ENCODE measurements around the gene KLHL24.
A peak's percentile ranks its signal among the peaks of the same experiment; 100 is the strongest.
"Not testable (repeated sequence)": the region's sequence is repeated elsewhere in the genome, so short reads cannot be mapped to it uniquely, and the experiment has no call there.

KLHL24 gene

DNA sequence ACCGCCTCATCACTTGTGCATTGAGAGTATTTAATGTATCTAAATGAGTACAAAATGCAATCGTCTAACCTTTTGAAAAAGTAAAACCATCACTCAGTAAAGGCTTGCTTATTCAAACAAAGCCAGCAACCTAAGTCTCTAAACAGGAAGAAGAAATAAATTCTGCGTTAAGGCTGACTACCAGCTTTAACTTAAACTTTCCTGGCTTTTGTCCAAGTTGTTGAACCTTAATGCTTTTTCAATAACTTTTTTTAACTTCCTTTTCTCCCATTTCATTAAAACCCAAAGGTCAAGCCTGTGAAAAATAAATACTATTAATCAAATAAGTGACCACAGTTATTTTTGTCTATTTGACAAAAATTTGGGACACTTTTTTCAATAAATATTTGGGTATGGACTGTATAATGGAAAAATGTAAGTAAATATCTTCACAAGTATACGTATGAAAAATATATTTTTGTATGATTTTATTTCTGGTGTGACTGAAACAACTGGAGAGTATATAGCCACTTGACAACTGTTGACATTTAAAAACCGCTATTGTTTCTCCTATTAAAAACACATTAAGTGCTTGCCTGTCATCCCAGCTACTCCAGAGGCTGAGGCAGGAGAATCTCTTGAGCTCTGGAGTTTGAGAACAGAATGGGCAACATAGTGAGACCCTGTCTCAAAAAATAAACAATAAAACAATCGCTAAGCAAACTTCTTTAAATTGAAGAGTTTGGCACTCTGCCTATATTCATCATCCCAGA lies 2.9 kb downstream of the KLHL24 start:
- H3K27me3 Mint-ChIP-seq = no peaks in the 10 kb centered on the region
- ATAC-seq (replicated peaks) (no peak), DNase-seq (no peak)
- H3K4me3 Mint-ChIP-seq = peak overlapping the region; percentile 87 to 92
- peaks cover 49% of the 10 kb centered on the region for H3K36me3 Mint-ChIP-seq (ENCODE audit: insufficient read depth)
- peaks cover 27 to 37% of the 10 kb centered on the region in 2 donors for H3K4me1 Mint-ChIP-seq (ENCODE audit: low read depth in 2 of 2)
- no peaks in the 10 kb centered on the region for H3K9me3 Mint-ChIP-seq
- H3K27ac Mint-ChIP-seq = peak overlapping the region in 1 of 2 donors; percentile 98

DNA sequence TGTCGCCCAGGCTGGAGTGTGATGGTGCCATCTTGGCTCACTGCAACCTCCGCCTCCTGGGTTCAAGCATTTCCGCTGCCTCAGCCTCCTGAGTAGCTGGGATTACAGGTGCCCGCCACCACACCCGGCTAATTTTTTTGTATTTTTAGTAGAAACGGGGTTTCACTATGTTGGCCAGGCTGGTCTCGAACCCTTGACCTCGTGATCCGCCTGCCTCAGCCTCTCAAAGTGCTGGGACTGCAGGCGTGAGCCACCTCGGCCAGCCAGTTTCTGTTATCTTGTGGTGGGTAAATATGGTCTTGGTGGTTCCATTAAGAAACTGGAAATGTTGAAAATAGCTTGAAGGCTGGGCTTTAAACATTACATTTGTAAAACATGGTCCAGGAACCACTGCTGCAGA lies 5.2 kb downstream of the KLHL24 start:
- not testable (repeated sequence) for H3K27ac Mint-ChIP-seq; H3K4me3 Mint-ChIP-seq; ATAC-seq (replicated peaks); DNase-seq; H3K9me3 Mint-ChIP-seq; H3K27me3 Mint-ChIP-seq
- H3K4me1 Mint-ChIP-seq (ENCODE audit: low read depth in 2 of 2) = peaks cover 25 to 40% of the 10 kb centered on the region in 2 donors
- peaks cover 46% of the 10 kb centered on the region for H3K36me3 Mint-ChIP-seq (ENCODE audit: insufficient read depth)

DNA sequence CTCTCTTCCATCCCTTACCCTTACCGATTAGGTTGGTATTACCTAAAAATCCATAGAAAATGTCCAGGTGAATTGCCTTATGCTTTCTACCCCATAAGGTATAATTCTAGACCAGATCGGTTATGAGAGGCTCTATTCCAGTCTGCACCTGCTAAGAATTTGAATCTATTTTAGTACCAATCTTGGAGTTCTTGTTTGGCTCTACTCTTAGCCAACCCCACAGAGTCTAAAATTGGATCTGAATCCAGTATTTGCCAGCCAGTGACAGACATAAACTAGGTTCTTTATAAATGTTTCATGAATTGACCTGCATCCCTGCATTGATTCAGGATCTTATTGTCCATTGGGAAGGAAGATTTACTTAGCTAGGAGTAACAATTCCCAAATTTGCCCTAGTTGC lies 6.5 kb downstream of the KLHL24 start:
- DNase-seq (no peak), ATAC-seq (replicated peaks) (no peak)
- no peak overlapping the region for H3K27ac Mint-ChIP-seq
- H3K4me1 Mint-ChIP-seq (ENCODE audit: low read depth in 2 of 2) = peaks cover 25 to 39% of the 10 kb centered on the region in 2 donors
- H3K4me3 Mint-ChIP-seq = no peak overlapping the region
- H3K9me3 Mint-ChIP-seq = no peaks in the 10 kb centered on the region
- H3K27me3 Mint-ChIP-seq = no peaks in the 10 kb centered on the region
- peaks cover 43% of the 10 kb centered on the region for H3K36me3 Mint-ChIP-seq (ENCODE audit: insufficient read depth)

DNA sequence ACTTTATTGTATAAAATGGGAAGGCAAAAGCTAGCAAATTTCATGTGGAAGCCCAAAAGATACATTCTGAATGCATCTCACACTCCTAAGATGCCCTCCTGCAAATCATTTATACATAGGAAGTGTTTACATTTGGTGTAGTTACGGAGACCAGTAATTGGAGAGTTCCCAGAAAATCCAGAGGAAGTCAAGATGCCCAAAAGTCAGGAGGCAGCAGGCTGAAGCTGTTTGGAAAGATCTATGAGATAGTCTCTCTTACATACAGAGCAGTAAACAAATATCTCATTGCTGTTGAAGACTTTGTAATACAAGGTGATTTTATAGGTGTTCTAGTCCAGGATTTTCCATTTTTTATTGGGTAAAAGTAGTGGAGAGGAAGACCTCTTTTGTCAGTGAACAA lies 8.8 kb downstream of the KLHL24 start:
- Mint-ChIP-seq H3K4me3 (no peak overlapping the region), H3K9me3 (no peaks in the 10 kb centered on the region), H3K4me1 (ENCODE audit: low read depth in 2 of 2) (peaks cover 15 to 33% of the 10 kb centered on the region in 2 donors), H3K36me3 (ENCODE audit: insufficient read depth) (peaks cover 53% of the 10 kb centered on the region), H3K27me3 (no peaks in the 10 kb centered on the region), H3K27ac (no peak overlapping the region)
- DNase-seq = no peak
- ATAC-seq (replicated peaks) = no peak

DNA sequence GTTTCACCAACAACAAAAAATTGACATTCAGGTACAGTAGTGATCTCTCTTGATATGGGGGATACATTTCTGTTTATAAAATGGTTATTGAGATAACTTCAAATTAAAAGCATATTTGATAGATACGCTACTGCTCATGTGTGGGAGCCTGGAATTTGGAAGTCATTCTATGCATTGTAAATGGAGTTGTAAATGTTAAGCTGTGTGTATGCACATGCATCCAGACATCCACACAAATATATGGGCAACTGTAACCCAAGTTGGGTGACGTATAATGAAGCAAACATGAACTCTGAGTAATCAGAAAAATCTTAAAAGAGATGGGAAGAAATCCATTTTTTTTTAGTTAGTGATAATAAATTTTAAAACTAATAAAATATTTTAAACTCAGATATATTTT lies 9.8 kb downstream of the KLHL24 start:
- Mint-ChIP-seq H3K4me3 (no peak overlapping the region), H3K9me3 (no peaks in the 10 kb centered on the region), H3K36me3 (ENCODE audit: insufficient read depth) (peaks cover 50% of the 10 kb centered on the region), H3K27me3 (no peaks in the 10 kb centered on the region), H3K27ac (no peak overlapping the region), H3K4me1 (ENCODE audit: low read depth in 2 of 2) (peaks cover 10 to 25% of the 10 kb centered on the region in 2 donors)
- no peak for ATAC-seq (replicated peaks)
- DNase-seq = no peak

DNA sequence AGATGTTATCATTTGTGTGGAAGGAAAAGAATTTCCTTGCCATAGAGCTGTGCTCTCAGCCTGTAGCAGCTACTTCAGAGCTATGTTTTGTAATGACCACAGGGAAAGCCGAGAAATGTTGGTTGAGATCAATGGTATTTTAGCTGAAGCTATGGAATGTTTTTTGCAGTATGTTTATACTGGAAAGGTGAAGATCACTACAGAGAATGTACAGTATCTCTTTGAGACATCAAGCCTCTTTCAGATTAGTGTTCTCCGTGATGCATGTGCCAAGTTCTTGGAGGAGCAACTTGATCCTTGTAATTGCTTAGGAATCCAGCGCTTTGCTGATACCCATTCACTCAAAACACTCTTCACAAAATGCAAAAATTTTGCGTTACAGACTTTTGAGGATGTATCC lies 15.1 kb downstream of the KLHL24 start:
- Mint-ChIP-seq H3K4me3 (no peak overlapping the region), H3K4me1 (ENCODE audit: low read depth in 2 of 2) (peaks cover 2 to 7% of the 10 kb centered on the region in 2 donors), H3K27me3 (no peaks in the 10 kb centered on the region), H3K27ac (no peak overlapping the region), H3K36me3 (ENCODE audit: insufficient read depth) (peaks cover 69% of the 10 kb centered on the region), H3K9me3 (peaks cover 2 to 8% of the 10 kb centered on the region in 2 donors)
- no peak for ATAC-seq (replicated peaks)
- no peak for DNase-seq

DNA sequence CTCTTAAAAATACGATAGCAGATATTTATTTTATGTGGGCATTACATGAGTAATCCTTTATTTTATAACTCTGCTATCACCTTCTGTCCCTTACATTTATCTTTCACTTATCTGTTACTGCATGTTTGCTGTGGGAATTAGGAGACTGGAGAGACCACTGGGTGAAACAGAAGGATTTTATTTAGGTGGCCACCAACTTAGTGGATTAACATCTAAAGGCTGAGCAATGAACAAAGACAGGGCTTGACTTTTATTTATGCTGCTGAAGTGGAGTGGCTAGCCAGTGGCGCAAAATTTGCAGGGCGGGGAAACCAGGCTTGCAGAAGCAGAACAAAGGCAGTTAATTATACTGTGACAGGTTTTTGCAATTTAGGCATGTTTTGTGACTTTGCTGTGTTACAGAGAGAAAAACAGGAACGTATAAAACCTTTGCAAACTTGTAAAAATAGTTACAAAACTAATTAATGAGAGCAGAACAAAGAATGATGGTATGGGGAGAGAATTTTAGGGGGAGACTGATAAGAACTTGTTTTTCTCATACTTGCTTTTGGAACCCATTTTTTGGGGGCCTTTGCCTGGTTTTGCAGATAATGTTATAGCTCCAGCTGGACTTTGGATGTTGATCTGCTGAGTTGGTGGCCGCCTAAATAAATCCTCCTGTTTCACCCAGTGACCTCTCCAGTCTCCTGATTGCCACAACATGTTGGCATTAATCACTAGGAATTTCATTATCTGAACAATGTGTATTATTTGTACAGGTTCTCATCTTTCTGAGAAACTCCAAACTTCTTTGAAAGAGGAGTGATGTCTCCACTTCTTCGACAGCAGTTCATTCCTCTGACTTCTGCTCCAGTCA lies 18.0 kb downstream of the KLHL24 start:
- Mint-ChIP-seq H3K4me1 (ENCODE audit: low read depth in 2 of 2) (peaks cover 7 to 20% of the 10 kb centered on the region in 2 donors), H3K9me3 (peaks cover 6 to 8% of the 10 kb centered on the region in 2 donors), H3K36me3 (ENCODE audit: insufficient read depth) (peaks cover 64% of the 10 kb centered on the region), H3K27me3 (no peaks in the 10 kb centered on the region), H3K27ac (peak overlapping the region in 1 of 2 donors; percentile 11), H3K4me3 (no peak overlapping the region)
- ATAC-seq (replicated peaks) (no peak), DNase-seq (no peak)

DNA sequence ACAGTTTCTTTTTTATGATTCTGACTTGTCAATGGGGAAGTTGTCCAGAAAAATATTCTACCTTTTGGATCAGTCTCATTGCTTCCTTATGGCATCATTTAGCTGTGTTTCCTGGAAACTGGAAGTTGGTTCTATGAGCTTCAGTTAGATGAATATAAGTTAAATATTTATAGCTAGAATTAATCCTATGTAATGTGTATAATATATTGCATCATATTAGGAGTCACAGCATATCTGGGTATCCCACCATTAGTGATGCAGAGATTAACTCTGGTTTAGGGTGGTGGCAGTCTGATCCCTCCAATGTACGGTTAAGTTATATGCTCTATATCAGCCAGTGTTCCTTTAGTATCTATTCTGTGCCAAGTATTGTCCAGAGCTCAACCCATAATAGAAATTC lies 19.3 kb downstream of the KLHL24 start:
- DNase-seq (no peak), ATAC-seq (replicated peaks) (no peak)
- Mint-ChIP-seq H3K9me3 (peaks cover 6 to 8% of the 10 kb centered on the region in 2 donors), H3K27me3 (no peaks in the 10 kb centered on the region), H3K36me3 (ENCODE audit: insufficient read depth) (peaks cover 59% of the 10 kb centered on the region), H3K27ac (no peak overlapping the region), H3K4me1 (ENCODE audit: low read depth in 2 of 2) (peaks cover 11 to 26% of the 10 kb centered on the region in 2 donors), H3K4me3 (no peak overlapping the region)

DNA sequence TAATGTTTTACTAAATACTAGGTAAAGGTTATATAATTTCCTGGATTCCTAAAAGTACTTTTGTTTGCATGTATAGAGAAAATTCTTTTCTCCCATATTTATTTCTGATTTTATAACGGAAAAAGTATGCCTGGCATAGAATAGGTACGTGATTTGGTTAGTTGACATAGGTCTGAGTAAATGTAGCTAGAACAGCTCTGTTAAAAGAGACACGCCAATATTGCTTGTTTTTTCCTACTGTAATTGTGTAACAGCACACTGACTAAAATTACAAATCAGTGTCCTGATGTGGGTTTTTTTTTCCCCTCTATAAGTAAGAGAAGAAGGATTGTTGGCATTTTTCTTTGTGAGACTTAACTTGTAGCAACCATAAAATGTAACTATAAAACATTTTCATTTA lies 26.7 kb downstream of the KLHL24 start:
- DNase-seq (no peak), ATAC-seq (replicated peaks) (no peak)
- no peak overlapping the region for H3K27ac Mint-ChIP-seq
- H3K9me3 Mint-ChIP-seq = no peaks in the 10 kb centered on the region
- H3K27me3 Mint-ChIP-seq = no peaks in the 10 kb centered on the region
- H3K4me1 Mint-ChIP-seq (ENCODE audit: low read depth in 2 of 2) = peaks cover 6 to 28% of the 10 kb centered on the region in 2 donors
- peaks cover 64% of the 10 kb centered on the region for H3K36me3 Mint-ChIP-seq (ENCODE audit: insufficient read depth)
- H3K4me3 Mint-ChIP-seq = no peak overlapping the region

DNA sequence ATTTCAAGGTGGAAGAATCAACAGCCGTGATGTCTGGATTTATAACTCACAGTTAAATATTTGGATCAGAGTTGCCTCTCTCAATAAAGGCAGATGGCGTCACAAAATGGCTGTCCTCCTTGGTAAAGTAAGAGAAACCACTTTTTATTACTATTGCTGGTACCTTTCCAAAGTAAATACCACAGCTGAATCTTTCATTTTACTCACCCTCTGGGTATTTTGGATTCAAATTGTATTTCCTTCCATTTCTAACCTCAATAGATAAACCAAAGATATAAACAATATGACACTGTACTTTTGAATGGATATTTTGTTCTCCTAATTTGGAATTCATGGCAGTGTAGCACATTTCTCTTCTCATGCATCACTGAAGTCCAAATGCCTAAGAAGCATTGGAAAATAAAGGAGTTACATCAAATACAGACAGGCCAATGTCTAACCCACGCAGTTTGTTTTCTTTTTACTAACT lies 29.5 kb downstream of the KLHL24 start:
- Mint-ChIP-seq H3K36me3 (ENCODE audit: insufficient read depth) (peaks cover 68% of the 10 kb centered on the region), H3K27ac (no peak overlapping the region), H3K4me1 (ENCODE audit: low read depth in 2 of 2) (peaks cover 2 to 13% of the 10 kb centered on the region in 2 donors), H3K4me3 (no peak overlapping the region), H3K9me3 (no peaks in the 10 kb centered on the region), H3K27me3 (no peaks in the 10 kb centered on the region)
- no peak for ATAC-seq (replicated peaks)
- DNase-seq = no peak

DNA sequence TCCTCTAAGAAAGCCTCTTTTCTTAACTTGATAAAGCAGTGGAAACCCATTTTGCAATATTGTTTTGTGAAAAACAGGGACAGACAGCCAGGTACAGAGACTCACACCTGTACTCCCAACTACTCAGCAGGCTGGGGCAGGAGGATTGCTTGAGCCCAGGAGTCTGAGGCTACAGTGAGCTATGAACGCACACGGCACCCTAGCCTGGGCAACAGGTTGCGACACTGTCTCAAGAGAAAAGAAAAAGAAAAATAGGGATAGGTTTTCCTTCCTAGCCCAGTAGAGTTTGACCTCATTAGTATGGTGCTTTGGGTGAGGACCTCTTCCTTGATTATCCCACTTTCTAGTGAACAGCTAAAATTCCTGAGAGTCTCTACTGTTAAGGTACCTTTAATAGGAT lies 44.6 kb downstream of the KLHL24 start:
- H3K4me1 Mint-ChIP-seq (ENCODE audit: low read depth in 2 of 2) = no peaks in the 10 kb centered on the region
- no peak overlapping the region for H3K4me3 Mint-ChIP-seq
- H3K36me3 Mint-ChIP-seq (ENCODE audit: insufficient read depth) = peaks cover 49% of the 10 kb centered on the region
- H3K9me3 Mint-ChIP-seq = no peaks in the 10 kb centered on the region
- ATAC-seq (replicated peaks) (no peak), DNase-seq (no peak)
- no peak overlapping the region for H3K27ac Mint-ChIP-seq
- H3K27me3 Mint-ChIP-seq = no peaks in the 10 kb centered on the region

DNA sequence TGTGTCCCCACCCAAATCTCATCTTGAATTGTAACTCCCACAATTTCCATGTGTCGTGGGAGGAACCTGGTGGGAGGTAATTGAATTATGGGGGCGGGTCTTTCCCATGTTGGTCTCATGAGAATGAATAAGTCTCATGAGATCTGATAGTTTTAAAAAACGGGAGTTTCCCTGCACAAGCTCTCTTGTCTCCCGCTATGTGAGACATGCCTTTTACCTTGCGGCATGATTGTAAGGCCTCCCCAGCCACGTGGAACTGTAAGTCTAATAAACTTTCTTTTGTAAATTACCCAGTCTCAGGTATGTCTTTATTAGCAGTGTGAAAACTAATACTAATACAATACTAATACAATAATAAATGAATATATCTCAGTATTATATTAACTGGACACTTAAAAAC lies 52.3 kb downstream of the KLHL24 start:
- Mint-ChIP-seq H3K36me3 (ENCODE audit: insufficient read depth) (peaks cover 4% of the 10 kb centered on the region), H3K4me1 (ENCODE audit: low read depth in 2 of 2) (no peaks in the 10 kb centered on the region), H3K27me3 (no peaks in the 10 kb centered on the region), H3K27ac (no peak overlapping the region), H3K4me3 (no peak overlapping the region), H3K9me3 (no peaks in the 10 kb centered on the region)
- ATAC-seq (replicated peaks) = no peak
- DNase-seq = no peak

DNA sequence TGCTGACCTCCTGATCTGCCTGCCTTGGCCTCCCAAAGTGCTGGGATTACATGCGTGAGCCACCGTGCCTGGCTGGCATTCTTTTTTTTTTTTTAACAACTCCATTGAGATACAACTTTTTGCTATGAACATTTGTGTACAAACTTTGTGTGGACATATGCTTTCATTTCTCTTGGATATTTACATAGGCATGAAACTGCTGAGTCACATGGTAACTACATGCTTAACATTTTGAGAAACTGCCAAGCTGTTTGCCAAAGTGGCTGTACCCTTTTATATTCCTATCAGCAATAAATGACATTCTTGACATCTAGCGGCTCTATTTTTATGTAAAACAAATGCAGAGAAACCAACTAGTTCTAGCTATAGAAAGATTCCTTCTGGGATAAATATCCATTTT lies 53.5 kb downstream of the KLHL24 start:
- H3K4me3 Mint-ChIP-seq = no peak overlapping the region
- DNase-seq (no peak), ATAC-seq (replicated peaks) (no peak)
- H3K9me3 Mint-ChIP-seq = no peaks in the 10 kb centered on the region
- H3K27ac Mint-ChIP-seq = no peak overlapping the region
- H3K27me3 Mint-ChIP-seq = no peaks in the 10 kb centered on the region
- H3K36me3 Mint-ChIP-seq (ENCODE audit: insufficient read depth) = no peaks in the 10 kb centered on the region
- no peaks in the 10 kb centered on the region for H3K4me1 Mint-ChIP-seq (ENCODE audit: low read depth in 2 of 2)

DNA sequence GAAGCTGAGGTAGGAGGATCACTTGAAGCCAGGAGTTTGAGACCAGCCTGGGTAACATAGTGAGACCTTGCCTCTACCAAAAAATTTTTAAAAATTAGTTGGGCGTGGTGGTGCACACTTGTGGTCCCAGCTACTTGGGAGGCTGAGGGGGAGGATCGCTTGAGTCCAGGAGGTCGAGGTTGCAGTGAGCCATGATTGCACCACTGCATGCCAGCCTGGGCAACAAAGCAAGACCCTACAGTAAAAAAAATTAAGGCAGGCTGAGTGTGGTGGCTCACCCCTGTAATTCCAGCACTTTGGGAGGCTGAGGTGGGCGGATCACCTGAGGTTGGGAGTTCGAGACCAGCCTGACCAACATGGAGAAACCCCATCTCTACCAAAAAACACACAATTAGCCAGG lies 54.2 kb downstream of the KLHL24 start:
- H3K27ac Mint-ChIP-seq; H3K4me3 Mint-ChIP-seq; ATAC-seq (replicated peaks); H3K4me1 Mint-ChIP-seq (ENCODE audit: low read depth in 2 of 2); H3K27me3 Mint-ChIP-seq; H3K36me3 Mint-ChIP-seq (ENCODE audit: insufficient read depth); H3K9me3 Mint-ChIP-seq; DNase-seq: not testable (repeated sequence)
